ENCODE results near the gene GTF3A. TPM values are rescaled to one million over a fixed set of nuclear protein-coding genes. Genes with fewer than 3 reads are reported as not detected.

GTF3A gene
- total RNA-seq, 2 experiments from 2014 or later: 242 to 251 TPM

GRCh38 chr13:27406178-27406939 lies 18.1 kb upstream of the GTF3A start:
- TF ChIP-seq EZH2phosphoT487 (IDR thresholded peaks at IDR 0.05; ENCODE audit: borderline replicate concordance, low read depth, low read length) (no peak), CTCF (conservative IDR thresholded peaks at IDR 0.05; ENCODE audit: low read length) (peak; percentile 83)
- POLR2A ChIA-PET: interaction anchor here (0.6 kb wide), 1 partner anchor 80 kb away, joined by 4 read pairs; no protein-coding TSS in a partner anchor
- CTCF ChIA-PET (ENCODE audit: unreplicated experiment): no interaction called here

GRCh38 chr13:27408074-27408473 lies 16.3 kb upstream of the GTF3A start:
- no peak for TF ChIP-seq EZH2phosphoT487 (IDR thresholded peaks at IDR 0.05; ENCODE audit: borderline replicate concordance, low read depth, low read length)
- TF ChIP-seq CTCF (conservative IDR thresholded peaks at IDR 0.05; ENCODE audit: low read length): no peak
- no peaks in the 10 kb centered on the region for H3K9me2 ChIP-seq (ENCODE audit: insufficient read depth, low read length)
- no peaks in the 10 kb centered on the region for H4K20me1 ChIP-seq (ENCODE audit: insufficient read depth, low read length)
- CTCF ChIA-PET (ENCODE audit: unreplicated experiment): no interaction called here
- BruUV-seq (replicated peaks): no TSS peak
- no peak overlapping the region for H3K27ac ChIP-seq (ENCODE audit: low read depth, low read length, poor library complexity, severe bottlenecking)
- H3K4me3 ChIP-seq (ENCODE audit: low read depth, low read length, poor library complexity, severe bottlenecking): no peak overlapping the region
- no peaks in the 10 kb centered on the region for H3K4me1 ChIP-seq (ENCODE audit: insufficient read depth, low read length, poor library complexity, severe bottlenecking)
- H3K4me2 ChIP-seq (ENCODE audit: low read length): no peak overlapping the region
- no peaks in the 10 kb centered on the region for H3K79me2 ChIP-seq (ENCODE audit: insufficient read depth, low read depth, low read length)
- intact Hi-C loops (cut with micrococcal nuclease; ENCODE audit: unreplicated experiment): no loop called here
- H2AFZ ChIP-seq (ENCODE audit: low read length): no peak overlapping the region
- H3K9me3 ChIP-seq (ENCODE audit: low read length): no peaks in the 10 kb centered on the region
- POLR2A ChIA-PET: no interaction called here
- no peaks in the 10 kb centered on the region for H3K36me3 ChIP-seq (ENCODE audit: insufficient read depth, low read length)
- no peak for DNase-seq (ENCODE audit: low spot score)

More at GRCh38 chr13:27406178-27406939, 18.1 kb upstream of the GTF3A start:
- H3K9me3 ChIP-seq (ENCODE audit: low read length): no peaks in the 10 kb centered on the region
- H3K9me2 ChIP-seq (ENCODE audit: insufficient read depth, low read length): no peaks in the 10 kb centered on the region
- no peaks in the 10 kb centered on the region for H4K20me1 ChIP-seq (ENCODE audit: insufficient read depth, low read length)
- intact Hi-C loops (cut with micrococcal nuclease; ENCODE audit: unreplicated experiment): loop anchor here (1.0 kb wide), 1 partner anchor 420 kb away; no protein-coding TSS in a partner anchor
- H3K79me2 ChIP-seq (ENCODE audit: insufficient read depth, low read depth, low read length): no peaks in the 10 kb centered on the region
- H3K4me2 ChIP-seq (ENCODE audit: low read length): no peak overlapping the region
- BruUV-seq (replicated peaks): no TSS peak
- H3K27ac ChIP-seq (ENCODE audit: low read depth, low read length, poor library complexity, severe bottlenecking): no peak overlapping the region
- H3K36me3 ChIP-seq (ENCODE audit: insufficient read depth, low read length): no peaks in the 10 kb centered on the region
- DNase-seq (ENCODE audit: low spot score): peak; percentile 68
- no peaks in the 10 kb centered on the region for H3K4me1 ChIP-seq (ENCODE audit: insufficient read depth, low read length, poor library complexity, severe bottlenecking)
- H2AFZ ChIP-seq (ENCODE audit: low read length): 0 out of 2 replicates have a peak overlapping the region, but pooled peaks have one; percentile 31
- no peak overlapping the region for H3K4me3 ChIP-seq (ENCODE audit: low read depth, low read length, poor library complexity, severe bottlenecking)

GRCh38 chr13:27409013-27409412 lies 15.4 kb upstream of the GTF3A start:
- Histone ChIP-seq H3K4me3 (ENCODE audit: low read depth, low read length, poor library complexity, severe bottlenecking) (no peak overlapping the region), H3K4me1 (ENCODE audit: insufficient read depth, low read length, poor library complexity, severe bottlenecking) (no peaks in the 10 kb centered on the region), H3K9me2 (ENCODE audit: insufficient read depth, low read length) (no peaks in the 10 kb centered on the region), H3K79me2 (ENCODE audit: insufficient read depth, low read depth, low read length) (no peaks in the 10 kb centered on the region), H2AFZ (ENCODE audit: low read length) (no peak overlapping the region), H3K9me3 (ENCODE audit: low read length) (no peaks in the 10 kb centered on the region), H3K27ac (ENCODE audit: low read depth, low read length, poor library complexity, severe bottlenecking) (no peak overlapping the region), H4K20me1 (ENCODE audit: insufficient read depth, low read length) (no peaks in the 10 kb centered on the region), H3K36me3 (ENCODE audit: insufficient read depth, low read length) (no peaks in the 10 kb centered on the region), H3K4me2 (ENCODE audit: low read length) (no peak overlapping the region)
- CTCF ChIA-PET (ENCODE audit: unreplicated experiment): no interaction called here
- POLR2A ChIA-PET: interaction anchor here (1.2 to 1.3 kb wide), 2 partner anchors 17 to 50 kb away, joined by 3 read pairs; no protein-coding TSS in a partner anchor
- intact Hi-C loops (cut with micrococcal nuclease; ENCODE audit: unreplicated experiment): no loop called here
- no peak for DNase-seq (ENCODE audit: low spot score)
- TF ChIP-seq CTCF (conservative IDR thresholded peaks at IDR 0.05; ENCODE audit: low read length): no peak
- no peak for TF ChIP-seq EZH2phosphoT487 (IDR thresholded peaks at IDR 0.05; ENCODE audit: borderline replicate concordance, low read depth, low read length)
- BruUV-seq (replicated peaks): no TSS peak
